Measurements from ENCODE around the gene CDH4. TPM values are rescaled to one million over a fixed set of nuclear protein-coding genes. Genes with fewer than 3 reads are reported as not detected.

Gene CDH4
- total and polyA plus RNA-seq, 2 donors (not counting 1 experiment from before 2014, with no cell fraction given) = not detected

GRCh38 chr20:61252601-61253263, 671 bp downstream of the CDH4 start:
- no peak overlapping the region for H3K9ac ChIP-seq (ENCODE audit: low read length)

GRCh38 chr20:61253264-61253639, 1.2 kb downstream of the CDH4 start:
- H3K27me3 Mint-ChIP-seq = peaks cover 52% of the 10 kb centered on the region
- intact Hi-C loops (cut with micrococcal nuclease) = no loop called here
- Histone ChIP-seq H3K9ac (ENCODE audit: low read length) (no peak overlapping the region), H4K20me1 (ENCODE audit: control insufficient read depth, insufficient read depth, low read length, poor library complexity, severe bottlenecking) (no peaks in the 10 kb centered on the region), H3K36me3 (replicated peaks in 1 of 2; ENCODE audit: control extremely low read depth in 1 of 2, control insufficient read depth in 1 of 2, extremely low read depth in 1 of 2, insufficient read depth in 2 of 2, low read length in 1 of 2) (no peaks in the 10 kb centered on the region), H3K9me3 (ENCODE audit: control extremely low read depth in 1 of 3, control insufficient read depth in 2 of 3, insufficient read depth in 1 of 3, low read length in 2 of 3) (peaks cover 0 to 15% (median 0%) of the 10 kb centered on the region in 3 donors), H2AFZ (ENCODE audit: insufficient read depth, low read depth, low read length, poor library complexity, severe bottlenecking) (no peak overlapping the region), H3K27ac (ENCODE audit: low read length in 2 of 2) (no peak overlapping the region), H3K27me3 (replicated peaks in 1 of 4; ENCODE audit: control extremely low read depth in 1 of 4, control insufficient read depth in 3 of 4, insufficient read depth in 4 of 4, low read length in 3 of 4) (peaks cover 0 to 16% (median 3%) of the 10 kb centered on the region in 4 experiments), H3K4me3 (ENCODE audit: control extremely low read depth in 1 of 5, extremely low read depth in 1 of 5, insufficient read depth in 1 of 5, low read depth in 2 of 5, low read length in 4 of 5) (no peak overlapping the region), H3K4me1 (ENCODE audit: control insufficient read depth in 2 of 2, insufficient read depth in 2 of 2, low read length in 2 of 2) (no peaks in the 10 kb centered on the region), H3K79me2 (ENCODE audit: control insufficient read depth, insufficient read depth, low read length) (no peaks in the 10 kb centered on the region), H3K4me2 (replicated peaks; ENCODE audit: low read depth, low read length, poor library complexity, severe bottlenecking) (no peak overlapping the region)
- WGBS (ENCODE audit: insufficient coverage) = 2% methylated on average over 51 of the region's 51 CpGs
- TF ChIP-seq EZH2 (IDR thresholded peaks at IDR 0.05; ENCODE audit: borderline replicate concordance, insufficient read depth, low read depth, low read length, poor library complexity, severe bottlenecking) = no peak
- TF ChIP-seq, protein P1, sequence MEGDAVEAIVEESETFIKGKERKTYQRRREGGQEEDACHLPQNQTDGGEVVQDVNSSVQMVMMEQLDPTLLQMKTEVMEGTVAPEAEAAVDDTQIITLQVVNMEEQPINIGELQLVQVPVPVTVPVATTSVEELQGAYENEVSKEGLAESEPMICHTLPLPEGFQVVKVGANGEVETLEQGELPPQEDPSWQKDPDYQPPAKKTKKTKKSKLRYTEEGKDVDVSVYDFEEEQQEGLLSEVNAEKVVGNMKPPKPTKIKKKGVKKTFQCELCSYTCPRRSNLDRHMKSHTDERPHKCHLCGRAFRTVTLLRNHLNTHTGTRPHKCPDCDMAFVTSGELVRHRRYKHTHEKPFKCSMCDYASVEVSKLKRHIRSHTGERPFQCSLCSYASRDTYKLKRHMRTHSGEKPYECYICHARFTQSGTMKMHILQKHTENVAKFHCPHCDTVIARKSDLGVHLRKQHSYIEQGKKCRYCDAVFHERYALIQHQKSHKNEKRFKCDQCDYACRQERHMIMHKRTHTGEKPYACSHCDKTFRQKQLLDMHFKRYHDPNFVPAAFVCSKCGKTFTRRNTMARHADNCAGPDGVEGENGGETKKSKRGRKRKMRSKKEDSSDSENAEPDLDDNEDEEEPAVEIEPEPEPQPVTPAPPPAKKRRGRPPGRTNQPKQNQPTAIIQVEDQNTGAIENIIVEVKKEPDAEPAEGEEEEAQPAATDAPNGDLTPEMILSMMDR (IDR thresholded peaks at IDR 0.05) = no peak
- ATAC-seq (ENCODE audit: low read depth) (no peak), DNase-seq (no peak)
- peaks cover under 1% of the 10 kb centered on the region for H3K9me3 Mint-ChIP-seq (ENCODE audit: insufficient read depth)
- no peak overlapping the region for H3K4me3 Mint-ChIP-seq
- H3K4me1 Mint-ChIP-seq = peaks cover 2% of the 10 kb centered on the region
- no peak overlapping the region for H3K27ac Mint-ChIP-seq
- ChIA-PET POLR2A (no interaction called here), CTCF (no interaction called here)

More at GRCh38 chr20:61252601-61253263, 671 bp downstream of the CDH4 start:
- H3K4me2 ChIP-seq (replicated peaks; ENCODE audit: low read depth, low read length, poor library complexity, severe bottlenecking) = no peak overlapping the region
- H3K9me3 ChIP-seq (ENCODE audit: control extremely low read depth in 1 of 3, control insufficient read depth in 2 of 3, insufficient read depth in 1 of 3, low read length in 2 of 3) = peaks cover 0 to 17% (median 0%) of the 10 kb centered on the region in 3 donors
- 3% methylated on average over 86 of the region's 87 CpGs for WGBS (ENCODE audit: insufficient coverage)
- no peaks in the 10 kb centered on the region for H4K20me1 ChIP-seq (ENCODE audit: control insufficient read depth, insufficient read depth, low read length, poor library complexity, severe bottlenecking)
- Mint-ChIP-seq H3K27ac (no peak overlapping the region), H3K4me1 (peaks cover 2% of the 10 kb centered on the region), H3K9me3 (ENCODE audit: insufficient read depth) (no peaks in the 10 kb centered on the region), H3K27me3 (peaks cover 52% of the 10 kb centered on the region), H3K4me3 (no peak overlapping the region)
- H3K4me3 ChIP-seq (ENCODE audit: control extremely low read depth in 1 of 5, extremely low read depth in 1 of 5, insufficient read depth in 1 of 5, low read depth in 2 of 5, low read length in 4 of 5) = no peak overlapping the region
- no peaks in the 10 kb centered on the region for H3K4me1 ChIP-seq (ENCODE audit: control insufficient read depth in 2 of 2, insufficient read depth in 2 of 2, low read length in 2 of 2)
- H3K27me3 ChIP-seq (replicated peaks in 1 of 4; ENCODE audit: control extremely low read depth in 1 of 4, control insufficient read depth in 3 of 4, insufficient read depth in 4 of 4, low read length in 3 of 4) = peaks cover 0 to 16% (median 3%) of the 10 kb centered on the region in 4 experiments
- intact Hi-C loops (cut with micrococcal nuclease) = no loop called here
- DNase-seq = no peak
- no peaks in the 10 kb centered on the region for H3K79me2 ChIP-seq (ENCODE audit: control insufficient read depth, insufficient read depth, low read length)
- no peak overlapping the region for H2AFZ ChIP-seq (ENCODE audit: insufficient read depth, low read depth, low read length, poor library complexity, severe bottlenecking)
- no peak for ATAC-seq (ENCODE audit: low read depth)
- no peak for TF ChIP-seq EZH2 (IDR thresholded peaks at IDR 0.05; ENCODE audit: borderline replicate concordance, insufficient read depth, low read depth, low read length, poor library complexity, severe bottlenecking)
- TF ChIP-seq, protein P1 (IDR thresholded peaks at IDR 0.05) = no peak
- no peaks in the 10 kb centered on the region for H3K36me3 ChIP-seq (replicated peaks in 1 of 2; ENCODE audit: control extremely low read depth in 1 of 2, control insufficient read depth in 1 of 2, extremely low read depth in 1 of 2, insufficient read depth in 2 of 2, low read length in 1 of 2)
- H3K27ac ChIP-seq (ENCODE audit: low read length in 2 of 2) = no peak overlapping the region
- ChIA-PET POLR2A (no interaction called here), CTCF (no interaction called here)

All from B cell (primary cell).